ENCODE data around the gene ADGRB2. TPM values are rescaled to one million over a fixed set of nuclear protein-coding genes. Genes with fewer than 3 reads are reported as not detected.

Gene ADGRB2
- total RNA-seq, 4 donors from 2014 or later, result 1.6 to 10.5 (median 4.1) TPM

- 52 to 61% methylated on average over 7 to 8 of the region's 8 CpGs for WGBS, 2 donors
- no peak for DNase-seq (ENCODE audit: low spot score in 2 of 2)
- no peaks in the 10 kb centered on the region for H3K9me3 ChIP-seq
These were observed 33.9 kb upstream of the ADGRB2 start for GRCh38 chr1:31798086-31798432.

GRCh38 chr1:31797216-31797615, 33.1 kb upstream of the ADGRB2 start:
- 89 to 94% methylated on average over 5 of the region's 5 CpGs for WGBS, 2 donors
- TF ChIP-seq CTCF (IDR thresholded peaks at IDR 0.05), result no peak
- no peak for TF ChIP-seq EP300 (IDR thresholded peaks at IDR 0.05)
- no peak for TF ChIP-seq POLR2A (IDR thresholded peaks at IDR 0.05)

More at GRCh38 chr1:31798086-31798432, 33.9 kb upstream of the ADGRB2 start:
- TF ChIP-seq POLR2A (IDR thresholded peaks at IDR 0.05) (no peak), EP300 (IDR thresholded peaks at IDR 0.05) (no peak)
- H3K27ac ChIP-seq, result peak overlapping the region in 1 of 4 donors; percentile 75
- no peak overlapping the region for H3K4me3 ChIP-seq
- peaks cover 0 to 14% (median 3%) of the 10 kb centered on the region in 4 donors for H3K4me1 ChIP-seq
- no peaks in the 10 kb centered on the region for H3K27me3 ChIP-seq
- H3K36me3 ChIP-seq, result no peaks in the 10 kb centered on the region

GRCh38 chr1:31796707-31797106, 32.6 kb upstream of the ADGRB2 start:
- H3K4me1 ChIP-seq, result peaks cover 0 to 14% (median 3%) of the 10 kb centered on the region in 4 donors
- H3K27ac ChIP-seq, result no peak overlapping the region
- no peak for DNase-seq (ENCODE audit: low spot score in 2 of 2)
- no peak for TF ChIP-seq POLR2A (IDR thresholded peaks at IDR 0.05)
- TF ChIP-seq CTCF (IDR thresholded peaks at IDR 0.05), result no peak
- H3K36me3 ChIP-seq, result no peaks in the 10 kb centered on the region
- WGBS, 2 donors, result 90 to 91% methylated on average over 7 of the region's 7 CpGs
- no peaks in the 10 kb centered on the region for H3K27me3 ChIP-seq
- no peak overlapping the region for H3K4me3 ChIP-seq
- no peaks in the 10 kb centered on the region for H3K9me3 ChIP-seq

More at GRCh38 chr1:31797216-31797615, 33.1 kb upstream of the ADGRB2 start:
- H3K4me1 ChIP-seq, result peaks cover 0 to 14% (median 3%) of the 10 kb centered on the region in 4 donors
- H3K27ac ChIP-seq, result no peak overlapping the region
- H3K4me3 ChIP-seq, result no peak overlapping the region
- H3K27me3 ChIP-seq, result no peaks in the 10 kb centered on the region
- no peaks in the 10 kb centered on the region for H3K36me3 ChIP-seq
- DNase-seq (ENCODE audit: low spot score in 2 of 2), result no peak
- H3K9me3 ChIP-seq, result no peaks in the 10 kb centered on the region

- DNase-seq (ENCODE audit: low spot score in 2 of 2), result no peak
- no peaks in the 10 kb centered on the region for H3K9me3 ChIP-seq
- no peaks in the 10 kb centered on the region for H3K36me3 ChIP-seq
- H3K27me3 ChIP-seq, result no peaks in the 10 kb centered on the region
- H3K4me3 ChIP-seq, result no peak overlapping the region
- 67 to 81% methylated on average over 9 to 13 of the region's 13 CpGs for WGBS, 2 donors
- no peak overlapping the region for H3K27ac ChIP-seq
- TF ChIP-seq POLR2A (IDR thresholded peaks at IDR 0.05), result no peak
- TF ChIP-seq EP300 (IDR thresholded peaks at IDR 0.05), result no peak
- no peak for TF ChIP-seq CTCF (IDR thresholded peaks at IDR 0.05)
- H3K4me1 ChIP-seq, result peaks cover 0 to 14% (median 3%) of the 10 kb centered on the region in 4 donors
These were observed 31.9 kb upstream of the ADGRB2 start for GRCh38 chr1:31795801-31796621.

- Histone ChIP-seq H3K27ac (no peak overlapping the region), H3K36me3 (no peaks in the 10 kb centered on the region), H3K4me1 (peaks cover 0 to 14% (median 3%) of the 10 kb centered on the region in 4 donors), H3K27me3 (no peaks in the 10 kb centered on the region), H3K4me3 (no peak overlapping the region), H3K9me3 (no peaks in the 10 kb centered on the region)
- TF ChIP-seq CTCF (IDR thresholded peaks at IDR 0.05), result no peak
- no peak for TF ChIP-seq POLR2A (IDR thresholded peaks at IDR 0.05)
- no peak for TF ChIP-seq EP300 (IDR thresholded peaks at IDR 0.05)
- WGBS, 2 donors, result 60 to 65% methylated on average over 2 of the region's 2 CpGs
- DNase-seq (ENCODE audit: low spot score in 2 of 2), result no peak
These were observed 31.0 kb upstream of the ADGRB2 start for GRCh38 chr1:31795096-31795675.
